AG08395 (cell line): Measurements from ENCODE around the gene DEPDC1B.
"Not testable (repeated sequence)": the region's sequence is repeated elsewhere in the genome, so short reads cannot be mapped to it uniquely, and the experiment has no call there.

Experiments
- DNase-seq: peaks from one replicate; pipeline ENCODE4 v3.0.0; 2012; ENCODE audit warnings: mixed read lengths, low spot score

The DEPDC1B gene

DNA sequence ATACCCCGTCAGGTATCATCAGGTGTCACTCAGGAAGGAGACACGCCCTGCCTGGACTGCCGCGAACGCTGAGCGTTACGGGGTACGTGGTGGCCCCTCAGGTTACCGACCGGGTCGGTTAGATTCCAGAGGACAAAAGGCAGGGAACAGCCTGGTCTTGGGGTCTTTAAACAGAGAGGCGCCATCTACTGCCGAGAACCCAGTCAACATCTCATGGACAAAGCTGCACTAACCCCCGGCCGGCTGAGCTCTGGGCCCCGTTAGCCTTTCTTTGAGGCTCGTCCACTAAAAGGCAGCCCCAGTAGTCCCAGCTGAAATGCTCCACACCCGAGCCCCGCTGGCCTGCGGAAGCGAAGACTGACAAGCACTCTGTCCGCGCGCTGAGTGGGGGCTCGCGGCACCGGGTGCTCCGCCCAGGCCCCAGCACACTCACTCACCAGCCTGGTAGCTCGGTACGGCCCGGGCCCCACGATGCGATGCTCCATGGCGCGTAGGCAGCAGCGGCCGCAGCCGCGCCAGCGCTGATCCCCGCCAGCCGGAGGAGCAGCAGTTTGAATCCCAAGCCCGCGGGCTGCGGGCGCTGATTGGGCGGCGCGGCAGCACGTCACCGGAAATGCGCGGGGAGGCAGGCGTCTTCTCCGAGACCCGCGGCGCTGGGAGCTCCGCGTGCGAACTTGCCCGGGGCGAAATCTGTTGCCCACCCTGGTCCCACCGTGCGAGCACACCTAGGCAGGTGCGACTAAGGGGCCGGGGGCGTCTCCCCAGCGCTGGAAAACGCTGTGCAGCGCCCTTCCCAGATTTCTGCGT is at the start of gene DEPDC1B:
Gene DEPDC1B, minus strand, starts transcription at position 558 of the 807 bp plus-strand sequence. Its CDS starts 73 bp downstream, at position 485.
- peak; percentile 90 for DNase-seq

DNA sequence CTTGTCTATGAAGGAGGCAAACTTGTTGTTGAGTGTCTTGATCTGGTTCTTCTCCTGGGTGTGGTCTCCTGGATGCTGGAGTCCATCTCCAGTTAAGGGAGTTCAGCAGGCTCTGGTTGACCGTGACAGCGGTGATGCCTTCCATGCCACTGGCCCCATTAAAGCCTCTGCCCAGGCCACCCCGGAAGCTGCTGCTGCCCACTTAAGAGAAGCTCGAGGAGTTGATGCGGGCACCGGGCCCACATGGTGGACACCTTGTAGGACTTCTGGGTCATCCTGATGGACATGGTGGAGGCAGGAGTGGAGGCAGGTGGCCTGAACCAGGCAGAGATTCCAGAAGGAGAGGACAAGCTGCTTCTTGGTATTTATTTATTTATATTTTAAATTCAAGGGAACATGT is 44.7 kb upstream of the DEPDC1B start:
- DNase-seq = no peak

- no peak for DNase-seq
Measured at GRCh38 chr5:60743511-60744314, 43.7 kb upstream of the DEPDC1B start.

GRCh38 chr5:60740322-60740721 is 40.4 kb upstream of the DEPDC1B start:
- no peak for DNase-seq

GRCh38 chr5:60738933-60739332 is 39.0 kb upstream of the DEPDC1B start:
- no peak for DNase-seq

DNA sequence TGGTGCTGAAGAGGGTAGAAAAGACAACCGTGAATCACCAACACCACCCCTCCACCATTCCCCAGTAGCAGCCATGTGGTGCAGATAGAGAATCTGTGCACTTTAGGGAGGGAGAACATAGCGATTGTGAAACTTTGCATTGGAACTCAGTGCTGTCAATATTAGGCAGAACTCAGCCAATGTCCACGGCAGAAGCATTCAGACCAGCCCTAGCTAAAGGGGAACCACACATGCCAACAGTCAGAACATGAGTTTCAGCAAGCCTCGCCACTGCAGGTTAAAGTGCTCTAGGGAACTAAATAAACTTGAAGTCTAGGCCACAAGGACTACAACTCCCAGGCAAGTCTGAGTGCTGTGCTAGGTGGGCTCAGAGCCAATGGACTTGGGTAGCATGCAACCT is 38.5 kb upstream of the DEPDC1B start:
- no peak for DNase-seq

GRCh38 chr5:60730858-60731257 is 30.9 kb upstream of the DEPDC1B start:
- DNase-seq = not testable (repeated sequence)

DNA sequence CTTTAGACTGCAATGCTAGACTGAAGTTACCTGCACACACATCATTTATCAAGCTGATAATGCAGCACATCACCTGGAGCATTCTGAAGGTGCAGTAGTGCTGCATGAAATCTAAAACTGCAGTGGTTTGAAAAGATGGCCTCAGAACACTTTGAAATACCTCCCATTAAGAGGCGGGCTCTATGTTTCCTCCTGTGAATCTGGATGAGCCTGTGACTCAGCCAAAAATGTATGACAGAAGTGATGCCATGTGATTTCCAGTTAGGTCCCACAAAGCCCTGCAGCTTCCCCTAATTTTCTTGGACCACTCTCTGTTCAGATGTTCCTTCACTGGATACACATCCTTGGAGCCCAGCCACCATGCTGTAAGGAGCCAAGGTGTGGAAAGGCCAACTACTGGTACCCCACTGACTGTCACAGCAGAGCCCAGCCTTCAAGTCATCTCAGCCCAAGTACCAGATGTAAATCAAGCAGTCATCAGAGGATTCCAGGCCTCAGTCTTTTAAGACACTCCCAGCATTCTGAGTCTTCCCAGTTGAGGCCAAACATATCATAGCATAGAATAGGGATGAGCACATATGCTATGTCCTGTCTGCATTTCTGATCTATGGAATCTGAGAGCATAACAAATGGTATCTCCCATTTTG is 27.2 kb upstream of the DEPDC1B start:
- no peak for DNase-seq

GRCh38 chr5:60724126-60724525 is 24.2 kb upstream of the DEPDC1B start:
- no peak for DNase-seq

- no peak for DNase-seq
Measured at GRCh38 chr5:60722416-60722815, 22.4 kb upstream of the DEPDC1B start.

- no peak for DNase-seq
Measured at GRCh38 chr5:60719329-60719728, 19.4 kb upstream of the DEPDC1B start.

- DNase-seq = no peak
Measured at GRCh38 chr5:60718166-60718892, 18.4 kb upstream of the DEPDC1B start.

- DNase-seq = not testable (repeated sequence)
Measured at GRCh38 chr5:60715201-60715928, 15.4 kb upstream of the DEPDC1B start.

DNA sequence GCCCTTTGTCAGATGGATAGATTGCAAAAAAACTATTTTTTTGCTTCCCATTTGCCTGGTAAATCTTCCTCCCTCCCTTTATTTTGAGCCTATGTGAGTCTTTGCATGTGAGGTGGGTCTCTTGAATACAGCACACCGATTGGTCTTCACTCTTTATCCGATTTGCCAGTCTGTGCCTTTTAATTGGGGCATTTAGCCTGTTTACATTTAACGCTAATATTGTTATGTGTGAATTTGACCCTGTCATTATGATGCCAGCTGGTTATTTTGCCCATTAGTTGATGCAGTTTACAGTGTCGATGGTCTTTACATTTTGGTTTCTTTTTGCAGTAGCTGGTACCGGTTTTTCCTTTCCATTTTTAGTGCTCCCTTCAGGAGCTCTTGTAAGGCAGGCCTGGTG is 13.0 kb upstream of the DEPDC1B start:
- DNase-seq = no peak

GRCh38 chr5:60711892-60712291 is 11.9 kb upstream of the DEPDC1B start:
- not testable (repeated sequence) for DNase-seq

GRCh38 chr5:60710362-60710761 is 10.4 kb upstream of the DEPDC1B start:
- no peak for DNase-seq

DNA sequence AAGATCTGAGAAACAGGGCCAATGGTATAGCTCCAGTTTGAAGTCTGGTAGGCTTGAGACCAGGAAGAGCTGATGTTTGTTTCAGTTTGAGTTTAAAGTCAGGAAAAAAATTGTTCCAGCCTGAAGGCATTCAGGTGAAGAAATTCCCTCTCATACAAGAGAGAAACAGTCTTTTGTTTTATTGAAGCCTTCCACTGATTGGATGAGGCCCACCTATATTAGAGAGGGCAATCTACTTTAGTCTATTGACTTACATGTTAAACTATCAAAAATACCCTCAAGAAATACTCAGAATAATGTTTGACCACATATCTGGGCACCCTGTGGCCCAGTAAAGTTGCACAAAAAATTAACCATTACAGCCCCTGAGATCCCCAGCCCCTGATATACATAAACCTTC is 5.2 kb upstream of the DEPDC1B start:
- no peak for DNase-seq

GRCh38 chr5:60703944-60704343 is 4.0 kb upstream of the DEPDC1B start:
- no peak for DNase-seq

DNA sequence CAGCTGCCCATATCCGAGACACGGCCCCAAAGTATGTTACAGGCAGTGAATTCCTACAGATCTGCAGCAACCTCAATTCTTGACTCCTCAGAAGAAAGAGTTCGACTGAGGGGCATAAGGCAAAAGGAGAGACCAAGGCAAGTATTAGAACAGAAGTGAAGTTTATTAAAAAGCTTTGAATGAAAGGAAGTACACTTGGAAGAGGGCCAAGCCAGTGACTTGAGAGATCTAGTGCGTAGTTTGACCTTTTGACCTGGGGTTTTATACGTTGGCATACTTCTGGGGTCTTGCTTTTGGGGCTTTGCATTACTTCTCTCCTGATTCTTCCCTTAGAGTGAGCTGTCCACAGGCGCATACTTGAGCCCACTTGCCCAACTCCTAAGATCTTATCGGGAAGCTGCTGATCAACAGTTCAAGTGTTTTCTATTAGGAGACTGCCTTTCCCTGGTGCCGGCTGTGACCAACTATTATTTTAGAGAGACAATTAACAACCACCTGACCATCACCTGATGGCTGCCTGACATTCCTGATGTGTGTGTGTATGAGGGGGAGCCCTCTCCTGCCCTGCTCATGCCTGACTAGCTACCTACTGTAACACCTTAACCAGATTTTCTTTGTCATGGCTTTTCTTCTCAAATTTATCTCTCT is 1.5 kb upstream of the DEPDC1B start:
- no peak for DNase-seq

DNA sequence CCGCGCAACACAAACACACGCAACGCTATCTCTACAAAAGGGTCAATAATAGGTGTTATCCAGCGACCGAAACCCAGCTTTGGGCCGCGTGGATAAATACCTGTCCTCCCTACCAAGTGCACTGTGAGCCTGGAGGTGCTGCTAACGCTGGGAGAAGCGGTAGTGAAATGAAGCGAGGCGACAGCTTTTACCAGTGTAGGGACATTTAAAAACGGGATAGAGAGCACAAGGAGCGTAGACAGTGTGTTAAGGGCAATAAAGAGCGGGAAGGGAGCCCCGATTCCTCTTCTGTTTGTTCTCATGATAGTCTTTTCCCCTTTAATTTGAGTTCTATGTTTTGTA is 421 bp upstream of the DEPDC1B start:
- peak; percentile 6 for DNase-seq

GRCh38 chr5:60699288-60699608 is 718 bp downstream of the DEPDC1B start:
- DNase-seq = no peak
